SK-N-SH (cell line): Measurements from ENCODE around the gene PCF11.

Experiments used
- CHD2 ChIP-seq: fragments of 150-350 bp; IDR thresholded peaks from 2 replicates; pipeline ENCODE4 v1.6.1; 2018; ENCODE audit warnings: low read length; ENCODE audit not compliant: partially characterized antibody
- CTCF ChIP-seq: fragments of 200-600 bp; sonication (generic); IDR thresholded peaks from 2 replicates; pipeline ENCODE4 v1.6.1; 2017; ENCODE audit warnings: antibody characterized with exemption, mild to moderate bottlenecking, moderate library complexity
- EP300 ChIP-seq, 2 experiments: IDR thresholded peaks; 2 replicates each; pipeline versions ENCODE4 v1.4.0 to v1.6.1; 2012; ENCODE audit warnings: borderline replicate concordance in 1 of 2, low read depth in 1 of 2, low read length in 1 of 2
- EZH2phosphoT487 ChIP-seq: fragments of 200-600 bp; sonication (generic); IDR thresholded peaks from 2 replicates; pipeline ENCODE4 v1.6.1; 2017; ENCODE audit warnings: low read depth, mixed run types, mild to moderate bottlenecking, antibody characterized with exemption, moderate library complexity, borderline replicate concordance
- NFIC ChIP-seq: IDR thresholded peaks from 2 replicates; pipeline ENCODE4 v1.4.0; 2012; ENCODE audit warnings: borderline replicate concordance
- RAD21 ChIP-seq: IDR thresholded peaks from 2 replicates; pipeline ENCODE4 v1.6.1; 2012; ENCODE audit warnings: mild to moderate bottlenecking, low read length
- RFX5 ChIP-seq: IDR thresholded peaks from 2 replicates; pipeline ENCODE4 v1.6.1; 2012; ENCODE audit warnings: mild to moderate bottlenecking, improper control_type of control experiment, low read length
- TAF1 ChIP-seq: IDR thresholded peaks from 2 replicates; pipeline ENCODE4 v1.6.1; 2012; ENCODE audit warnings: low read depth, mild to moderate bottlenecking, low read length, moderate library complexity, borderline replicate concordance
- TF ChIP-seq, protein P1 (sequence below): IDR thresholded peaks from 2 replicates; pipeline ENCODE4 v1.4.0; 2012; ENCODE audit warnings: low read depth
- TF ChIP-seq, protein P2 (sequence below): IDR thresholded peaks from 2 replicates; pipeline ENCODE4 v1.4.0; 2012; ENCODE audit warnings: low read depth, borderline replicate concordance
- TF ChIP-seq, protein P3 (sequence below): fragments of 150-350 bp; IDR thresholded peaks from 2 replicates; pipeline ENCODE4 v1.6.1; 2017; ENCODE audit warnings: antibody characterized with exemption, low read length, low read depth, borderline replicate concordance

DNA sequence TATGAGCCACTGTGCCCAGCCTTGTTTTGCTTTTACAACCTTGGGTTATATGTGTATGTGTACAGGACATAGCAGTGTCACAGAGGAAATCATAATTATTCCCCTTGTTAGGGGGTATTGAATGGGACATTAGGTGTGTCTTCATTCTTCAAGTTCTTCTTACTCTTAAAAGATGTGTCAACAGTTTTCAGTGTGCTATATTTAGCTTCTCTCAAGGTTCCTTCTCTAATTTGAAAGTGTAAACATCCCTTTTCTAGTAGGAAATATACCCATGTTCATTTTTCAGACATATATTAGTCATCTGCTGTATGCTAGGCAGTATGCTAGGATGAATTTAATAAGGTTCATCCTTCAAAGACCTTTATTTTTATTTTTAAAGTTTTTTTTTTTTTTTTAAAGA is 17.1 kb downstream of the PCF11 start:
- TF ChIP-seq CTCF (no peak), CHD2 (no peak), EP300 (IDR thresholded peaks at IDR 0.05; ENCODE audit: borderline replicate concordance in 1 of 2, low read depth in 1 of 2, low read length in 1 of 2) (no peak), RAD21 (no peak), EZH2phosphoT487 (no peak), NFIC (no peak), TAF1 (no peak), RFX5 (no peak)
- TF ChIP-seq, protein P1, sequence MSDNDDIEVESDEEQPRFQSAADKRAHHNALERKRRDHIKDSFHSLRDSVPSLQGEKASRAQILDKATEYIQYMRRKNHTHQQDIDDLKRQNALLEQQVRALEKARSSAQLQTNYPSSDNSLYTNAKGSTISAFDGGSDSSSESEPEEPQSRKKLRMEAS, result no peak
- TF ChIP-seq, protein P2, sequence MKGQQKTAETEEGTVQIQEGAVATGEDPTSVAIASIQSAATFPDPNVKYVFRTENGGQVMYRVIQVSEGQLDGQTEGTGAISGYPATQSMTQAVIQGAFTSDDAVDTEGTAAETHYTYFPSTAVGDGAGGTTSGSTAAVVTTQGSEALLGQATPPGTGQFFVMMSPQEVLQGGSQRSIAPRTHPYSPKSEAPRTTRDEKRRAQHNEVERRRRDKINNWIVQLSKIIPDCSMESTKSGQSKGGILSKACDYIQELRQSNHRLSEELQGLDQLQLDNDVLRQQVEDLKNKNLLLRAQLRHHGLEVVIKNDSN, result no peak
- TF ChIP-seq, protein P3, sequence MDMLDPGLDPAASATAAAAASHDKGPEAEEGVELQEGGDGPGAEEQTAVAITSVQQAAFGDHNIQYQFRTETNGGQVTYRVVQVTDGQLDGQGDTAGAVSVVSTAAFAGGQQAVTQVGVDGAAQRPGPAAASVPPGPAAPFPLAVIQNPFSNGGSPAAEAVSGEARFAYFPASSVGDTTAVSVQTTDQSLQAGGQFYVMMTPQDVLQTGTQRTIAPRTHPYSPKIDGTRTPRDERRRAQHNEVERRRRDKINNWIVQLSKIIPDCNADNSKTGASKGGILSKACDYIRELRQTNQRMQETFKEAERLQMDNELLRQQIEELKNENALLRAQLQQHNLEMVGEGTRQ, result no peak
